GM18508 (cell line): ENCODE measurements around the gene RSPH9.

Source experiments
- ATAC-seq: cut with Tn5 transposase; IDR thresholded peaks from one replicate; pipeline ENCODE4 v1.9.1; 2021; ENCODE audit warnings: moderate number of reproducible peaks; ENCODE audit not compliant: insufficient read depth, unreplicated experiment

RSPH9 gene

GRCh38 chr6:43644940-43645612, at the start of gene RSPH9:
Gene RSPH9 (plus strand): TSS chr6:43645036. CDS start chr6:43645099, 63 bp downstream.
- ATAC-seq, result no peak

- no peak for ATAC-seq
These were observed 44.2 kb upstream of the RSPH9 start for GRCh38 chr6:43600595-43600994.

- no peak for ATAC-seq
These were observed 40.7 kb upstream of the RSPH9 start for GRCh38 chr6:43604174-43604573.

- no peak for ATAC-seq
These were observed 38.8 kb upstream of the RSPH9 start for GRCh38 chr6:43606019-43606418.

- no peak for ATAC-seq
These were observed 36.5 kb upstream of the RSPH9 start for GRCh38 chr6:43608310-43608763.

GRCh38 chr6:43608807-43609206, 36.0 kb upstream of the RSPH9 start:
- no peak for ATAC-seq

GRCh38 chr6:43609402-43609801, 35.4 kb upstream of the RSPH9 start:
- ATAC-seq, result no peak

GRCh38 chr6:43610431-43610830, 34.4 kb upstream of the RSPH9 start:
- ATAC-seq, result no peak

- no peak for ATAC-seq
These were observed 31.0 kb upstream of the RSPH9 start for GRCh38 chr6:43613721-43614395.

- no peak for ATAC-seq
These were observed 30.5 kb upstream of the RSPH9 start for GRCh38 chr6:43614396-43614730.

- ATAC-seq, result no peak
These were observed 27.9 kb upstream of the RSPH9 start for GRCh38 chr6:43616725-43617472.

- ATAC-seq, result no peak
These were observed 23.6 kb upstream of the RSPH9 start for GRCh38 chr6:43621078-43621835.

GRCh38 chr6:43621836-43622180, 23.0 kb upstream of the RSPH9 start:
- no peak for ATAC-seq

- no peak for ATAC-seq
These were observed 22.3 kb upstream of the RSPH9 start for GRCh38 chr6:43622541-43622940.

GRCh38 chr6:43623880-43624785, 20.7 kb upstream of the RSPH9 start:
- no peak for ATAC-seq

GRCh38 chr6:43624786-43625288, 20.0 kb upstream of the RSPH9 start:
- ATAC-seq, result no peak

- ATAC-seq, result no peak
These were observed 19.3 kb upstream of the RSPH9 start for GRCh38 chr6:43625393-43625992.

GRCh38 chr6:43627008-43627825, 17.6 kb upstream of the RSPH9 start:
- ATAC-seq, result no peak
